Kidney capillary endothelial cell (primary cell): Measurements from ENCODE around the gene RPGR.

Experiments
- DNase-seq: peaks from one replicate; pipeline ENCODE4 v3.0.0-alpha.2; 2018; ENCODE audit warnings: low spot score

Gene RPGR

DNA sequence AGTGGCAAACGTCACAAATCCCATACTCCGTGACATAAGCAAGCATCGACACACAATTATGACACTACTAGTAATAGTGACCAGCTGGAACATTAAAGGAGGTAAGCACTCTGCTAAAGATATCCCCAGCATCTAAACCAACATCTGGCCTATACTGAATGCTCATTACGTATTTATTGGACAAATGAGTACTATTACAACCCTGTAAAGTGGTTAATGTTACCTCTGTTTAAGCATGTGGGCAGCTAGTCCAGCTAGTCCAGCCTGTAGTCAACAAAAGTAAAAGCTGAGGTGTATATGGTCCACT is 419 bp upstream of the RPGR start:
- DNase-seq = no peak

DNA sequence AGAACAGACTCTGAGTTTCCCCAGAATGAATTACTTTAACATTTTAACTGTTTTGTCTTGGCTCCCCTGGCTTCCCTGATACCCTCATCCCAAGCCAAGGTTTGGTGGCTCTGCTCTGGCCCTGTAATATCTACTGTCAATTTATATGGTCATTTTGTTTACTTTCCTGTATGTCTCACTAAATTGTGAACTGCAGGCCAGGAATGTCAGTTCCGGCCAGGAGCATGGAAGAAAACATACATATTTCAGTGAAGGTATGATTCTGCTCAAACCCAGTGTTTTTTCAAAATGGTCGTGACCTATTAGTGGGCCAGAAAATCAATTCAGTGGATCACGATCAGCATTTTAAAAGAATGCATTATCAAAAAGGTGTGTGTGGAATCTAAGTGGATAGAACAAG is 1.2 kb downstream of the RPGR start:
- DNase-seq = no peak

DNA sequence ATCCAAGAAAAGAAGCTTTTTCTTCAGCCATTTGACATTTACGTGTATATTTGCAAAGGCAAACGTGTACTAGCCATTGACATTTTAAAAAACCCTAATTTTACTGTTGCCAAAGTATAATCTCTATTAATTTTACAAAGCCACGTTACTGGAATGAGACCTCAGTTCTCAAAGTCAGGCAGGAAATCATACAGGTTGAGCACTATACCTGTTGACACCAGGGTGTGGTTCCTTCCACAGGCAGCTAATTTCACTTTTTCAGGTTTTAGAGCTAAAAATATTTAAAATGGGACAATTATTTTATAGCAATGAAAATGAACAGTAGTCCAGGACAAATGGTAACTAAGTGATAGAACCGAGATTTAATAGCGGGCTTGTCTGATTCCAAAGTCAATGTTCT is 6.5 kb downstream of the RPGR start:
- DNase-seq = no peak

DNA sequence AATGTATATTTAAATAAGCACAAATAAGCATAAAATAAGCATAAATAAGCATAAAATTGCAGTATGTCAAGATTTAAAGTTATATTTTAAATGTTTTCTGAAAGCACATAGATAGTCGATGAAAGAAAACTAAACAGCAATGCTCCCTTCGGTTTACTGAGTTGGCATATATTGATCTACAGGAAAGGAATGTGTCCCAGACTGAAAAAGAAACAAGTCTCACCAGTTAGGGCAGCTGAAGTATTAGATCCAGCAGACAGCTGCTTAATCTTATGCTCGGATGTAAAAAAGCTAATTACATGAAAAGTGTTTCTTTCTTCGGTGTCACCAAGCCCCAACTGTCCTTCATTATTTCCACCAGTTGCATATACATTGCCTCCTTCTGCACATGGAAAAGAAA is 8.7 kb downstream of the RPGR start:
- DNase-seq = no peak

DNA sequence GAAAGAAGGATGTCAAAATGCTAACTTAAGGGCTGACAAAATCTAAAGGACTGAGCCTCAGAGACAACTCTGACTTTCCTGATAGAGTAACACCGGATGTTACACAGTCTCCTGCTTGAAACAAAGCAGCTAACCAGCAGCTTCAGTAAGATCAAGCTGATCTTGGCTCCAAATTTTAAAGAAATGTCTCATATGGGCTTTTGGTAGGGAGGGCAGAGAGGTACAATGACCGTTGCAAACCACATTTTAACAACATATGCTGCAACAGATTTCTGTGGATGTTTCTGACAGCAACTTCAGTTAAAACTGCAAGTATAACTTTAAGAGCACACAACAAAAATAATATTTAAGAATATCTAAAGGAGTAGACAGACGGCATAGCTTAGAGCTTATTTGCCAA is 9.1 kb downstream of the RPGR start:
- no peak for DNase-seq

DNA sequence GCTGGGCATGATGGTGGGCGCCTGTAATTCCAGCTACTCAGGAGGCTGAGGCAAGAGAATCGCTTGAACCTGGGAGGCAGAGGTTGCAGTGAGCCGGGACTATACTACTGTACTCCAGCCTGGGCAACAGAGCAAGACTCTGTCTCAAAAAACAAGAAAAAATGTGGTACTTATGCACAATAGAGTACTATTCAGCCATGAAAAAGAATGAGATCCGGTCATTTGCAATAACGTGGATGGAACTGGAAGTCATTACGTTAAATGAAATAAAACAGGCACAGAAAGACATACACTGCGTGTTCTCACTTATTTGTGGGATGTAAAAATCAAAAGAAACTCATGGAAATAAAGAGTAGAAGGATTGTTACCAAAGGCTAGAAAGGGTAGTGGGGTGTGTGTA is 12.1 kb downstream of the RPGR start:
- no peak for DNase-seq

DNA sequence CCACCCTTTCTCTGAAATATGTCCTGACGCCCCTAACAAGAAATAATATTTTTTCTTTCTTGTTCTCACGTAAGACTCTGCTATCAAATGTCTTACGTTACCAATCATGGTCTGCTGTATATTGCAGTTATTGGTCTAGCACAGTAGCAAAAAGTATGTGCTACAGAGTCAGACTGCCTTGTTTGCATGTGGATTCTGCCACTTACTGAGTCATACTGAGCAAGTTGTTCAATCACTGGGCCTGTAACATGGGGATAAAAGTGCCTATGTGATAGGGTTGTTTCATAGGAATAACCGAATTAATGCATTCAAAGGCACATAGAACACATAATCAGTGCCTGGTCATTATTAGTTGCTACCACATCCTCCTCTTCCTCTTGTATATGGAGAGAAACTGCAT is 14.1 kb downstream of the RPGR start:
- no peak for DNase-seq

DNA sequence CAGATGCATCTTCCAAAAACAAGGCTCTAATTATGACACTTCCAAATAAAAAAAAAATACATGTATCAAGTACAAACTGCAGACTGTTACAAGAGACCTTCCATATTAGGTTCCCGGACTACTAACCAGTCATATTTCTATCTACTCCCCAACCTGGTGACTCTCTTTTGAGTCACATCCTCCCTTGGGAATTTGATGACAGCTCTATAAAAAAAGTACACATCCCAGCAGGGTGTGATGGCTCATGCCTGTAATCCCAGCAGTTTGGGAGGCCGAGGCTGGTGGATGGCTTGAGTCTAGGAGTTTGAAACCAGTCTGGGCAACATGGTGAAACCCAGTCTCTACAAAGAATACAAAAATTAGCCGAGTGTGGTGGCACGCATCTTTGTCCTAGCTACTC is 14.9 kb downstream of the RPGR start:
- DNase-seq = peak; percentile 79

DNA sequence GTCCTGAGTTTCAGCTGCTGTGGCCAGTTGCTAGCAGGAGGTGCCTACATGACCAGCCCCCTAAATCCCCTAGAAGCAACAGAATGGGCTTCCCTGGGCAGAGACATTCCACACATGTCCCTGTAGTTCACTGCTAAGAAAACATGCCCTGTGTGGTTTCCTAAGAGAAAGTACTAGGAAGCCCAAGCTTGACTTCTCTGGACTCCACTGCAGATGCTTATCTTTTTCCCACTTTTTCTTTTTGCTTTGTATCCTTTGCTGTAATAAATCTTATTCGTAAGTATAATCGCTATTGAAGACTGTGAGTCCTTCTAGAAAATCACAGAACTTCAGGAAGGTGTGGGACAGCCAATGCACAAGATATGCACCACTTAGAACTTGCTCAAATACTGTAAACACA is 15.6 kb downstream of the RPGR start:
- DNase-seq = no peak

DNA sequence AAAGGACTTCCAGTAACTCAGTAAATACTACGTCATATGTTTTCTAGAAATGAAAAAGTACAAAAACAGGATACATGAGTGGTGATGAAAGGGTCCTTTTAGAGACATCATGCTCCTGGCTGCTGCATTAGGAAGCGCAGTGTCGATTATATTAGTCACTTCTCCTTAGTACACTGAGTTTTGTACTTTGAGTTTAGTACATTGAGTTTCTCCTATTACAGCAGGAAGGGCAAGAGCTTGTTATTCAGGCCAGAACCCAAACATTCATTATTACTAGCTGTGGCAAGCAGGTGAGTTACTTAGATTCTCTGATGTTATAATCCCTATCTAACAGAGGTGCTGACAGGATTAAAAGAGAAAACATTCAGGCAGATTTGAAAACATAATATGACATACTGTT is 21.3 kb downstream of the RPGR start:
- DNase-seq = no peak

DNA sequence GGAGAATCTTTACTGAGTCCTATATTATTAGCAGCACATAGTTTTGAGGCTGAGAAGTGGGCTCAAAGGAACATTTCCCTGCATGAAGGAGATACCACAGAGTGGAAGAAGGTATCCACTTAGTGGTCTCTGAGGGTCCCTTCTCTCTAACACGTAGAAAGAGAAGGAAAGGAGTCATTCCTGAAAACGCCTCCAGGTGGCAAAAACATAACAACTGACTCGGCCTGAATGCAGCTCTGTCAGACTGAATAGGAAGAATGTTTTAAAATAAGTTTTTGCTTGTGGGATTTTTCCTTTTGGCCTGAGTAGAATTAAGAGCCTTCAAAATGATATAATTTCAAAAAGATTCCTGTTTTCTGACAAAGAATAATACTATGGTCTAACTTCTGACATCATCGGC is 23.3 kb downstream of the RPGR start:
- no peak for DNase-seq

DNA sequence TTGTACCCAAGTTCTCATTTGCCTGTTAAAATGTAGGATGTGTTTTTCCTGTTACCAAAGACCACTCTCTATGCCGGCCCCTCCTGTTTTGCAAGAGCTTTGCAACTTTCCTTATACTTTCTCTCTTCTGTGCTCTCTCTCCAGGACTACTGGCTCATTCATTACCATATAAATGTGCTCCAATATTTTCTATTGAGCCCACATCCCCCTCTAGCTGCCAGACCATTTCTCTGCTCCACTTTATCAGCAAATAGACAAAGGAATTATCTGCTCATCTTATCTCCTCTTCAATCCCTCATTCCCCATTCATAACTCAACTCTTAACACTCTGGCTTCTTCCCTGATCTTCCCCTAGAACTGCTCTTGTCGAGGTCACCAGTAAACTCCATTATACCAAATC is 33.6 kb downstream of the RPGR start:
- DNase-seq = no peak

DNA sequence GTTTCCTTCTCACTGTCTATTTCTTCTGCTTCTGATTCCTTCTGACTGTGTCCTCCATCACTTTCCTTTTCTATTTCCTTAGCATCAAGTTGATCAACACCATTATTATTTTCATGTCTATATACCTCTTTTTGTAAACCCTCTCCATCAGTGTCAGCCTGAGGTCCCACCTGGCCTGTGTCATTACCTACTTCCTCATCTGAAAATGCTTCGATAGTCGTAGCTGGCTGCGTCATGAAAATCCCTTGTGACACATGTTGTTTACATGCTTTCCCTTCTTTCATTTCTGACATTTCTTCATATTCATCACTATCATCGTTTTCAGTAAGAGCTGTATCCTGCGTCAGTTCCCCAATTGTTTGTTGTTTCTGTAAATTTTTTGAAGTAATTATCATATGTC is 39.6 kb downstream of the RPGR start:
- no peak for DNase-seq

DNA sequence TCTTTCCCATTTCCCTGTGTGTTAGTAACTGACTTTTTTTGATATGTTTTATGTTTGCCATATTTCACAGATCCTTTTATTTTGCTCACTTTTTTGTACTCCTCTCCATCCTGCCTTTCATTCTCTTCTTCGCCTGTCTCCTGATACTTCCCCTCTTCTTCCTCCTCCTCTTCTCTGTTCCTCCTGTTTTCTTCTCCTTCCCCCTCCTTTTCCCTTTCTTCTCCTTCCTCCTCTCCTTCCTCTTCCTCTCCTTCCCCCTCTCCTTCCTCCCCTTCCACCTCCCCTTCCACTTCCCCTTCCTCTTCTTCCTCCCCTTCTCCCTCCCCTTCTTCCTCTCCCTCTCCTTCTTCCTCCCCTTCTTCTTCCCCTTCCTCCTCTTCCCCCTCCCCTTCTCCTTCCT is 41.7 kb downstream of the RPGR start:
- DNase-seq = no peak

DNA sequence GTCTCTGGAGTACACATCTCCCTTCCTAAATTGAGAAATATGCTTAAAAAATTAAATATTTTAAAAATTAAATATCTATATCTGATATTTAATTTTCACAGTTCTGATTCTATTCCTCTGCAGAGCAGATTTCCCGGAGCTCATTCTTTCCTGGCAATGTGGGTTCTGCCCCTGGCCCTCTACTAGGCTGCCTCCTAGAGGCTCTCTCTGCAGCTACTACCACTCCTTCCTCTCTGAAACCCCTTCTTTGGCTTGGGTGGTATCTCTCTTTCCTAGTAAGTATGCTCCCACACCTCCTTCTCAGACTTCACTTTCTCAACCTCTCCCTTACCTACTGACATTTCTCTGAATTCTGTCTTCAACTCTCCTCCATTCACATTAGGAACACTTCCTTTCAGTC is 45.3 kb downstream of the RPGR start:
- no peak for DNase-seq

DNA sequence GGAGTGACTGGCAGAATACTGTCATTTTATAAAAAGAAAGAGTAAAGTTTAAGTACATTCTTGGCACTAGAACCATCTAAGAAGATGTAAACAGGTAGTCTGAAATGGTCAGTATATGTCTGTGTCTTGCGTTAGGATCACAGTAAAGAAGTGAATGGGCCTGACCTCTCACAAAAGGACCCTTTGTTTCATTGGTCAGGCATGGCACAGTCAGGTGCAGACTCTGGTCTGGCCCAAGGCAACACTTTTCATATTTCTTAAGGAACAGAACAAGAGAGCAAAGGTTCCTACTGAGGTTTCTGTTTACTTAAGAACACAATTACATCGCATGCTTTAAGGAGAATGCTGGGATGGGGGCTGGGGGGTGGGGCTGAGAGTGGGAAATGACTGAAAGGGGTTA is 48.1 kb downstream of the RPGR start:
- DNase-seq = no peak

DNA sequence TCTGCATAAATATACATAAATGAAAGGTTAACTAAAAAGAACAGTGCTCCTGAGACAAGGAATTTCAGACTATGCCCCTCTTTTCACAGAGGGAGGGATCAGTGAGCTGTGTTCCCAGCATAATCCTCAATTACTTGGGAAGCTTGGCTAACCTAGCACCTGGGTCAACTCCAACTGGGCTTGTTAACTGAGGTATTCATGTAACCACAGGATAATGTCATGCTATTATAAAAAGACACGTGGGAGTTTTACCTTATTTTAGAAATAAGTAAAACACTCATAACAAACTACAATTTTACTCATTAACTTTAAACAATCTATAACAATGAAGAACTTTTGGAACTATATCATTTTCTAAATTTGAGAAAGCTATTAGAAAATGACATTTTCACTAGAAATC is 48.6 kb downstream of the RPGR start:
- no peak for DNase-seq

DNA sequence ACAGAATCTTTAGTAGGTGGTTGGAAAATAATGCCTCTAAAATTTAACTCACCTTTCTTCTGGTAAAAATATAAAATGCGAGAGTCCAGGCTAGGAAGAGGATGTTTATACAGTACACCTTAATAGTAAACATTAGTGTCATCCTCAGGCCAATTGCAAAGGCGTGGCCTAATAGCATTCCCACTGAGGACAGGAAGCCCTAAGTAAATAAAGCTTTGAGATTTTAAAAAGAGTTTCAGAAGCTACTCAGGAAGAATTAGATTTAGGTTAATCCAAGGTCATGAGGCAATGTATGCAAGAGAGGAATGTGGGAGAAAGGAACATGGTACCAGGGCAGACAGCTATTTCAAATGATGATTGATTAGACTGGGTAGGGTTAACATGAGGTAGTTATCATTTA is 49.5 kb downstream of the RPGR start:
- no peak for DNase-seq

DNA sequence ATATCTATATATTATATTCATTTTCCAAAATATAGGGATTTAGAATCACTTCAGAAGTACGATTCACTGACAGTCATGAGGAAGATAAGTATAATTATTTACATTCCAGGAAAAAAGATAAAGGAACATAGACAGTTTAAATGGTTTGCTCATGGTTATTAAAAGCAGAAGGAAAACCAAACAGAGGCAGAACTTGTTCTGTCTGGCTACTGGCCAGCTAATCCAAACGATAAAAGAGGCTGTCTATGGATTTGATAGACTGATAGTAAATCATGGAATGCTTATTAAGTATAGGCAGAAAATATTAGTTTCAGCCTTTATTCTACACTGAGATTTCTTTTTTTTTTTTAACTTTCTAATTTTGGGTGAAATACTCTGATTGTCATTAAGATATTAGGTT is 50.2 kb downstream of the RPGR start:
- DNase-seq = no peak

DNA sequence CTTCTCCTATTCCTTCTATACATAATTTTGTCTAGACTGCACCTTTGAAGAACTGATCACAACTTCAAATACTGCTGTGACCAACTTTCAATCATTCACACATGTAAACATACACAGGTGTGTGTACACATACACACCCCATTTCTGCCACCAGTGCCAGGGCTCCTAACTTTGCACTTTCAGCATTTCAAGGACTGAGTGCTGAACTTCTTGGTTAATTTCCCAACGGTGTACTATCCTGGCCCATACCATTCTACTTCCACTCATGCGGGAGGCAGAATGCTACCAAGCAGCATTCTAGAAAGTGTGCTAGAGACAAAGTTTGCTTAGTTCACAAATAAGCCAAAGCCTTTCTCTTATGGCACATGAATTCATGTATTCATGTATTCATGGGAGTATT is 51.2 kb downstream of the RPGR start:
- DNase-seq = no peak

DNA sequence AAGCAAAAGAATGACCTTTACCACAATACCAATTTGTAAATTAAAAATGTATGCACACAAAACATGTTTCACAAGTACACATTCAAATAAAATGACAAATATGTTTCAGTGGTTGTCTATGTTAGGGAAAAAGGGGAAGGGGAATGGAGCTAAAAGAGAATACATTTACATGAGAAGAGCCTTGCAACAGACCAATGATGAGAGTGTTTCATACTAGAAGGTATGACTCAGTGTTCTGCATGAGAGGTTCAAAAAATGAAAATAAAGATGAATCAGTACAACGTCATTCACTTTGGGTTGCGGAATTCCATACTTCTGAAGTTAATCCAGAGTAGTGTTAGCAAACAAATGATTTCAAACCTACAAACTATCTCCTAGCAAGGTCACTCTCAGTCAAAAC is 51.7 kb downstream of the RPGR start:
- DNase-seq = peak; percentile 15

DNA sequence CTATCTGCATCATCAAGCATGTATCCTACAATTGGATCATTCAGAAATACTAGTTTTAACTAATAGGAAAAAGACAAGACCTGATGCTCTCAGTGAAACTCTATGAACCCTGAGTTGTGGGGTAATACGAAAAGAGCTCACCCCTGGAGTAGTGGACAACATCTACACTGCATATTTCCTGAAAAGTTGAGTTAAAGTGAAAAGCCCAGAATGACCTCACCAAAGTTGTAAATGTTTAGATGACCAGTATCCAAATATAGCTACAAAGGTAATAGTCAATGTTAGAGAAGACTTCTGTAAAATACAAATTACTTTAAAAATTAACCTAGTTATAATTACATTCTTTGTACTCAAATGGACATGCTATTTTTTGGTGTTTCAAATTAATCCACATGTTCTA is 53.9 kb downstream of the RPGR start:
- DNase-seq = no peak

DNA sequence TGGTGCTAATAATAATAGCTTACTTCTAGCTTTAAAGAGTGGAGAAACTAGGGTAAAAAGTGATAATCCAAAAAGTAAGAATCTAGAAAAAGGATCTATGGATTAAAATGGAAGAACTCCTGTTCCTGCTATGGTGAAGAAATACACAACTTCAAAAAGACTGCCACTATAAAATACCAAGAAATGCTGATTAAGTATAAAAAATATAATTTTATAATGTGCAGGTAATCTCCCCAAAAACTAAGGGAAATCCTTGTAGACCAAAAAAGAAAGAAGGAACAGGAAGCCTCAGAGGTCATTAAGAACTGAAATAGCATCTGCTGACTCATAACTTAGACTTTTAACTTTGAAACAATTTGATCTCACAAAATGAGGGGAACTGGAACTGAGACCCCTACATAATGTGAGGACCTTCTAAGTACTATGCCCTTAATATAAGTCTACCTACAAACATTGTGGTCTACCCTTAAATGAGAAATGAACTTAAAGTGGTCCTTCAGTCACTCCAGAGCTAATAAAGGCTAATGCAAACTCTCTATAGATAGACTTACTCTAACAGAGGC is 56.1 kb downstream of the RPGR start:
- DNase-seq = no peak

DNA sequence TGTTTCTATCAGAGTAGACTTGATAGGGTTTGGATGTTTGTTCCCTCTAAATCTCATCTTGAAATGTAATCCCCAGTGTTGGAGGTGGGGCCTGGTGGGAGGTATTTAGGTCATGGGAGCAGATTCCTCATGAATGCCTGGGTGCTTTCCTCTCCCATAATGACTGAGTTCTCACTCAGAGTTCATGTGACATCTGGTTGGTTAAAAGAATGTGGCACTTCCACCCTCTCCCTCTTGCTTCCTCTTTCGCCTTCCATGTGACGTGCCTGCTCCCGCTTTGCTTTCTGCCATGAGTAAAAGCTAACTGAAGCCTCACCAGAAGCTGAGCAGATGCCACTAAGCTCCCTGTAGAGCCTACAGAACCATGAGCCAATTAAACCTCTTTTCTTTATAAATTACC is 59.3 kb downstream of the RPGR start:
- DNase-seq = no peak
